WTC11 (cell line): Measurements from ENCODE around the gene ARL10. TPM values are rescaled to one million over a fixed set of nuclear protein-coding genes. Genes with fewer than 3 reads are reported as not detected.

Experiments used
- ATAC-seq: fragments of 200-7000 bp; cut with Tn5 transposase; 2 replicates; pipeline ENCODE4 v1.10.0; 2021; ENCODE audit warnings: mild to moderate bottlenecking, moderate library complexity
- CTCF ChIA-PET: fragments of 300-600 bp; sonication (Branson Sonifier 250); formaldehyde crosslinking; loops from one replicate; lab custom pipeline; 2021; ENCODE audit warnings: antibody characterized with exemption; lab: Charles Lee
- POLR2A ChIA-PET: fragments of 350-600 bp; sonication (Branson Sonifier 250); formaldehyde crosslinking; loops from one replicate; lab custom pipeline; 2021; ENCODE audit warnings: antibody characterized with exemption; lab: Charles Lee
- DNase-seq: peaks from one replicate; pipeline ENCODE4 v3.0.0; 2021; ENCODE audit warnings: low spot score
- H3K27ac Mint-ChIP-seq: 2 replicates; pipeline ENCODE4 v1.8.0; 2021; ENCODE audit warnings: mixed read lengths
- H3K27me3 Mint-ChIP-seq: 2 replicates; pipeline ENCODE4 v1.8.0; 2021; ENCODE audit warnings: low read depth, mild to moderate bottlenecking, moderate library complexity, mixed read lengths
- H3K36me3 Mint-ChIP-seq: 2 replicates; pipeline ENCODE4 v1.8.0; 2021; ENCODE audit warnings: mixed read lengths
- H3K4me1 Mint-ChIP-seq: 2 replicates; pipeline ENCODE4 v1.8.0; 2022; ENCODE audit warnings: mixed read lengths
- H3K4me3 Mint-ChIP-seq: 2 replicates; pipeline ENCODE4 v1.8.0; 2021; ENCODE audit warnings: mild to moderate bottlenecking, moderate library complexity, mixed read lengths
- H3K9me3 Mint-ChIP-seq: 2 replicates; pipeline ENCODE4 v1.8.0; 2021; ENCODE audit warnings: mixed read lengths
- GABPB1 ChIP-seq: sonication (generic); formaldehyde crosslinking; IDR thresholded peaks from 2 replicates; pipeline ENCODE4 v1.8.1; 2023; ENCODE audit warnings: mild to moderate bottlenecking, missing genetic modification reagents
- JAZF1 ChIP-seq: fragments of 250-450 bp; sonication (Bioruptor Pico); IDR thresholded peaks from 2 replicates; pipeline ENCODE4 v1.9.0; 2021; ENCODE audit warnings: moderate library complexity, mild to moderate bottlenecking, inconsistent platforms
- NFATC4 ChIP-seq: fragments of 250-450 bp; sonication (Bioruptor Pico); IDR thresholded peaks from 2 replicates; pipeline ENCODE4 v1.9.0; 2021; ENCODE audit warnings: mild to moderate bottlenecking
- NFYB ChIP-seq: sonication (generic); formaldehyde crosslinking; conservative IDR thresholded peaks from 2 replicates; pipeline ENCODE4 v1.8.0; 2022; ENCODE audit warnings: low read depth, missing genetic modification reagents
- NR3C1 ChIP-seq: sonication (generic); formaldehyde crosslinking; conservative IDR thresholded peaks from 2 replicates; pipeline ENCODE4 v1.8.1; 2023; ENCODE audit warnings: low read depth, mild to moderate bottlenecking, missing genetic modification reagents
- OVOL2 ChIP-seq: fragments of 250-450 bp; sonication (Bioruptor Pico); IDR thresholded peaks from 2 replicates; pipeline ENCODE4 v1.9.0; 2021; ENCODE audit warnings: mild to moderate bottlenecking, borderline replicate concordance
- RORB ChIP-seq: fragments of 250-450 bp; sonication (Bioruptor Pico); IDR thresholded peaks from 2 replicates; pipeline ENCODE4 v1.9.0; 2021; ENCODE audit warnings: mild to moderate bottlenecking
- SMAD3 ChIP-seq: sonication (generic); formaldehyde crosslinking; IDR thresholded peaks from 2 replicates; pipeline ENCODE4 v1.8.0; 2022; ENCODE audit warnings: missing genetic modification reagents, mild to moderate bottlenecking, borderline replicate concordance
- SOX15 ChIP-seq: fragments of 250-450 bp; sonication (Bioruptor Pico); IDR thresholded peaks from 2 replicates; pipeline ENCODE4 v1.9.0; 2021; ENCODE audit warnings: mild to moderate bottlenecking
- TEAD1 ChIP-seq: sonication (generic); formaldehyde crosslinking; IDR thresholded peaks from 2 replicates; pipeline ENCODE4 v1.8.0; 2022; ENCODE audit warnings: mild to moderate bottlenecking, missing genetic modification reagents
- ZNF219 ChIP-seq: sonication (generic); formaldehyde crosslinking; IDR thresholded peaks from 2 replicates; pipeline ENCODE4 v1.8.0; 2023; ENCODE audit warnings: missing genetic modification reagents, mild to moderate bottlenecking, borderline replicate concordance
- ZNF232 ChIP-seq: sonication (generic); formaldehyde crosslinking; IDR thresholded peaks from 2 replicates; pipeline ENCODE4 v1.8.0; 2022; ENCODE audit warnings: mild to moderate bottlenecking, missing genetic modification reagents
- ZNF671 ChIP-seq: fragments of 250-450 bp; sonication (Bioruptor Pico); IDR thresholded peaks from 2 replicates; pipeline ENCODE4 v1.8.0; 2021; ENCODE audit warnings: mild to moderate bottlenecking
- total RNA-seq: library from RNA; stranded (reverse); gene quantifications from 3 replicates; pipeline ENCODE4 v1.2.3, GENCODE V29; 2021
- TF ChIP-seq, protein P1 (sequence below): sonication (generic); formaldehyde crosslinking; IDR thresholded peaks from 2 replicates; pipeline ENCODE4 v1.8.1; 2022; ENCODE audit warnings: mild to moderate bottlenecking, moderate library complexity, missing genetic modification reagents
- TF ChIP-seq, protein P2 (sequence below): fragments of 250-450 bp; sonication (Bioruptor Pico); IDR thresholded peaks from 2 replicates; pipeline ENCODE4 v2.1.2; 2022; ENCODE audit warnings: mild to moderate bottlenecking, moderate library complexity
- TF ChIP-seq, protein P3 (sequence below): sonication (generic); formaldehyde crosslinking; IDR thresholded peaks from 2 replicates; pipeline ENCODE4 v1.8.0; 2023; ENCODE audit warnings: missing genetic modification reagents, mild to moderate bottlenecking, borderline replicate concordance
- TF ChIP-seq, protein P4 (sequence below): sonication (generic); formaldehyde crosslinking; IDR thresholded peaks from 2 replicates; pipeline ENCODE4 v1.8.1; 2023; ENCODE audit warnings: mild to moderate bottlenecking, moderate library complexity, missing genetic modification reagents
- TF ChIP-seq, protein P5 (sequence below): sonication (generic); formaldehyde crosslinking; IDR thresholded peaks from 2 replicates; pipeline ENCODE4 v1.8.0; 2023; ENCODE audit warnings: missing genetic modification reagents
- TF ChIP-seq, protein P6 (sequence below): sonication (generic); formaldehyde crosslinking; IDR thresholded peaks from 2 replicates; pipeline ENCODE4 v1.8.1; 2022; ENCODE audit warnings: mild to moderate bottlenecking, missing genetic modification reagents, moderate library complexity, borderline replicate concordance
- TF ChIP-seq, protein P7 (sequence below): sonication (generic); formaldehyde crosslinking; IDR thresholded peaks from 2 replicates; pipeline ENCODE4 v1.8.0; 2023; ENCODE audit warnings: mild to moderate bottlenecking, missing genetic modification reagents

The ARL10 gene
- total RNA-seq, 1 experiment from 2014 or later: 6.8 TPM

DNA sequence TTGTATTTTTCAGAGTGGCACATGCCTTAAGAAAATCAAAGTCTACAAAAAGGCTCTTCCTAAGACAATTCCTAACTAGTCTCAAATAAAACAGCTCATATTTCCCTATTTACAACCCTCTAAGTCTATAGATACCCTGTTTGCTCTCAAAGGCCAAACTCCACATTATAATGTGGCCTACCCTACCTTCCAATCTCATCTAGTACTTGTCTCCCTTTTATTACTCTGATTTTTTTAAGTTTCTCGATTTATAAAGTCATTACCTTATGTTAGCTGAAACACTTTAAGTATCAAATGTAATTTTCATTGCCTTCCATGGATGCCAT, 23.2 kb upstream of the ARL10 start:
- Mint-ChIP-seq H3K4me1 (no peaks in the 10 kb centered on the region), H3K36me3 (peaks cover 23% of the 10 kb centered on the region), H3K27ac (no peak overlapping the region), H3K4me3 (no peak overlapping the region), H3K27me3 (no peaks in the 10 kb centered on the region), H3K9me3 (no peaks in the 10 kb centered on the region)
- TF ChIP-seq, protein P1, sequence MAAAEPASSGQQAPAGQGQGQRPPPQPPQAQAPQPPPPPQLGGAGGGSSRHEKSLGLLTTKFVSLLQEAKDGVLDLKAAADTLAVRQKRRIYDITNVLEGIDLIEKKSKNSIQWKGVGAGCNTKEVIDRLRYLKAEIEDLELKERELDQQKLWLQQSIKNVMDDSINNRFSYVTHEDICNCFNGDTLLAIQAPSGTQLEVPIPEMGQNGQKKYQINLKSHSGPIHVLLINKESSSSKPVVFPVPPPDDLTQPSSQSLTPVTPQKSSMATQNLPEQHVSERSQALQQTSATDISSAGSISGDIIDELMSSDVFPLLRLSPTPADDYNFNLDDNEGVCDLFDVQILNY (CRISPR knock-in tag): no peak
- no peak for TF ChIP-seq GABPB1 (CRISPR knock-in tag)
- TF ChIP-seq, protein P2, sequence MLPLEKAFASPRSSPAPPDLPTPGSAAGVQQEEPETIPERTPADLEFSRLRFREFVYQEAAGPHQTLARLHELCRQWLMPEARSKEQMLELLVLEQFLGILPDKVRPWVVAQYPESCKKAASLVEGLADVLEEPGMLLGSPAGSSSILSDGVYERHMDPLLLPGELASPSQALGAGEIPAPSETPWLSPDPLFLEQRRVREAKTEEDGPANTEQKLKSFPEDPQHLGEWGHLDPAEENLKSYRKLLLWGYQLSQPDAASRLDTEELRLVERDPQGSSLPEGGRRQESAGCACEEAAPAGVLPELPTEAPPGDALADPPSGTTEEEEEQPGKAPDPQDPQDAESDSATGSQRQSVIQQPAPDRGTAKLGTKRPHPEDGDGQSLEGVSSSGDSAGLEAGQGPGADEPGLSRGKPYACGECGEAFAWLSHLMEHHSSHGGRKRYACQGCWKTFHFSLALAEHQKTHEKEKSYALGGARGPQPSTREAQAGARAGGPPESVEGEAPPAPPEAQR (CRISPR knock-in tag): no peak
- TF ChIP-seq OVOL2 (CRISPR knock-in tag): no peak
- no peak for TF ChIP-seq NFYB
- no peak for TF ChIP-seq ZNF671 (CRISPR knock-in tag)
- TF ChIP-seq, protein P3, sequence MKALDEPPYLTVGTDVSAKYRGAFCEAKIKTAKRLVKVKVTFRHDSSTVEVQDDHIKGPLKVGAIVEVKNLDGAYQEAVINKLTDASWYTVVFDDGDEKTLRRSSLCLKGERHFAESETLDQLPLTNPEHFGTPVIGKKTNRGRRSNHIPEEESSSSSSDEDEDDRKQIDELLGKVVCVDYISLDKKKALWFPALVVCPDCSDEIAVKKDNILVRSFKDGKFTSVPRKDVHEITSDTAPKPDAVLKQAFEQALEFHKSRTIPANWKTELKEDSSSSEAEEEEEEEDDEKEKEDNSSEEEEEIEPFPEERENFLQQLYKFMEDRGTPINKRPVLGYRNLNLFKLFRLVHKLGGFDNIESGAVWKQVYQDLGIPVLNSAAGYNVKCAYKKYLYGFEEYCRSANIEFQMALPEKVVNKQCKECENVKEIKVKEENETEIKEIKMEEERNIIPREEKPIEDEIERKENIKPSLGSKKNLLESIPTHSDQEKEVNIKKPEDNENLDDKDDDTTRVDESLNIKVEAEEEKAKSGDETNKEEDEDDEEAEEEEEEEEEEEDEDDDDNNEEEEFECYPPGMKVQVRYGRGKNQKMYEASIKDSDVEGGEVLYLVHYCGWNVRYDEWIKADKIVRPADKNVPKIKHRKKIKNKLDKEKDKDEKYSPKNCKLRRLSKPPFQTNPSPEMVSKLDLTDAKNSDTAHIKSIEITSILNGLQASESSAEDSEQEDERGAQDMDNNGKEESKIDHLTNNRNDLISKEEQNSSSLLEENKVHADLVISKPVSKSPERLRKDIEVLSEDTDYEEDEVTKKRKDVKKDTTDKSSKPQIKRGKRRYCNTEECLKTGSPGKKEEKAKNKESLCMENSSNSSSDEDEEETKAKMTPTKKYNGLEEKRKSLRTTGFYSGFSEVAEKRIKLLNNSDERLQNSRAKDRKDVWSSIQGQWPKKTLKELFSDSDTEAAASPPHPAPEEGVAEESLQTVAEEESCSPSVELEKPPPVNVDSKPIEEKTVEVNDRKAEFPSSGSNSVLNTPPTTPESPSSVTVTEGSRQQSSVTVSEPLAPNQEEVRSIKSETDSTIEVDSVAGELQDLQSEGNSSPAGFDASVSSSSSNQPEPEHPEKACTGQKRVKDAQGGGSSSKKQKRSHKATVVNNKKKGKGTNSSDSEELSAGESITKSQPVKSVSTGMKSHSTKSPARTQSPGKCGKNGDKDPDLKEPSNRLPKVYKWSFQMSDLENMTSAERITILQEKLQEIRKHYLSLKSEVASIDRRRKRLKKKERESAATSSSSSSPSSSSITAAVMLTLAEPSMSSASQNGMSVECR (CRISPR knock-in tag): no peak
- no peak for TF ChIP-seq NR3C1 (CRISPR knock-in tag)
- TF ChIP-seq JAZF1 (CRISPR knock-in tag): no peak
- TF ChIP-seq, protein P4, sequence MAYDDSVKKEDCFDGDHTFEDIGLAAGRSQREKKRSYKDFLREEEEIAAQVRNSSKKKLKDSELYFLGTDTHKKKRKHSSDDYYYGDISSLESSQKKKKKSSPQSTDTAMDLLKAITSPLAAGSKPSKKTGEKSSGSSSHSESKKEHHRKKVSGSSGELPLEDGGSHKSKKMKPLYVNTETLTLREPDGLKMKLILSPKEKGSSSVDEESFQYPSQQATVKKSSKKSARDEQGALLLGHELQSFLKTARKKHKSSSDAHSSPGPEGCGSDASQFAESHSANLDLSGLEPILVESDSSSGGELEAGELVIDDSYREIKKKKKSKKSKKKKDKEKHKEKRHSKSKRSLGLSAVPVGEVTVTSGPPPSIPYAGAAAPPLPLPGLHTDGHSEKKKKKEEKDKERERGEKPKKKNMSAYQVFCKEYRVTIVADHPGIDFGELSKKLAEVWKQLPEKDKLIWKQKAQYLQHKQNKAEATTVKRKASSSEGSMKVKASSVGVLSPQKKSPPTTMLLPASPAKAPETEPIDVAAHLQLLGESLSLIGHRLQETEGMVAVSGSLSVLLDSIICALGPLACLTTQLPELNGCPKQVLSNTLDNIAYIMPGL (CRISPR knock-in tag): no peak
- no peak for TF ChIP-seq SOX15 (CRISPR knock-in tag)
- TF ChIP-seq SMAD3 (CRISPR knock-in tag): no peak
- no peak for TF ChIP-seq ZNF219 (CRISPR knock-in tag)
- TF ChIP-seq NFATC4 (CRISPR knock-in tag): no peak
- ChIA-PET CTCF (no interaction called here), POLR2A (no interaction called here)
- ATAC-seq (no peak), DNase-seq (no peak)

DNA sequence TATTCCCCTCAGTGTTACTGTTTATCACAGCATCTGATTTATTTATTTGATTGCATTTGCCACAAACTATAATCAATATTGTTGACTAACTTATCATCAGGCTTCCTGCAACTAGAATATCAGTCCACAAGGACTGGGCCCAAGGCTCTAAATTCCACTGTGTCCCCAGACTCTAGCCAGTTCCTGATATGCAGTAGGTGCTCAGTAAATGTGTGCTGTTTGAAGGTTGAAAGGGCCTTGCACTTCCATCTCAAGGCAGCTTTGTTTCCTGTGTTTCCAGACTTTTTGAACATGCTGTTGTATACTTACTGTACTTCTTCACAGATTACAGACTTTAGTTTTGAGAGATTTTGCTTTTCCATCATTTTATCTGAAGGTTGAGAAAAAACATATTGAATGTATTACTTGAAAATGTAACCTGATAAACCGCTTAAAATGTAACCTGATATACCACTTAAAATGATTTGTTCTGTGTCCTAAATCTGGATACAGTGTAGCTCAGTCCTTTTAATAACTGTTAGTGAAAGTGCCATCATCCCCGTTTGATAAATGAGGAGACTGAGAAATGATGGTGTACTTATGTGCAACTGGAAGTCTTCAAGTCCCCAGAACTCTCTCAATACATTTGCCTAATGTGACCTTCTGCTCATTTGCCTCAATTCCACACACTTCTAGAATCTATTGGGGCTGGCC, 22.4 kb upstream of the ARL10 start:
- Mint-ChIP-seq H3K4me3 (no peak overlapping the region), H3K9me3 (no peaks in the 10 kb centered on the region), H3K4me1 (no peaks in the 10 kb centered on the region), H3K27ac (no peak overlapping the region), H3K36me3 (peaks cover 24% of the 10 kb centered on the region), H3K27me3 (no peaks in the 10 kb centered on the region)
- ChIA-PET POLR2A (no interaction called here), CTCF (no interaction called here)
- ATAC-seq: no peak
- no peak for DNase-seq
- TF ChIP-seq TEAD1 (CRISPR knock-in tag) (no peak), RORB (CRISPR knock-in tag) (no peak), SOX15 (CRISPR knock-in tag) (no peak), ZNF232 (no peak), JAZF1 (CRISPR knock-in tag) (no peak), NFATC4 (CRISPR knock-in tag) (no peak)
- TF ChIP-seq, protein P5, sequence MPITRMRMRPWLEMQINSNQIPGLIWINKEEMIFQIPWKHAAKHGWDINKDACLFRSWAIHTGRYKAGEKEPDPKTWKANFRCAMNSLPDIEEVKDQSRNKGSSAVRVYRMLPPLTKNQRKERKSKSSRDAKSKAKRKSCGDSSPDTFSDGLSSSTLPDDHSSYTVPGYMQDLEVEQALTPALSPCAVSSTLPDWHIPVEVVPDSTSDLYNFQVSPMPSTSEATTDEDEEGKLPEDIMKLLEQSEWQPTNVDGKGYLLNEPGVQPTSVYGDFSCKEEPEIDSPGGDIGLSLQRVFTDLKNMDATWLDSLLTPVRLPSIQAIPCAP (CRISPR knock-in tag): no peak
- TF ChIP-seq, protein P6, sequence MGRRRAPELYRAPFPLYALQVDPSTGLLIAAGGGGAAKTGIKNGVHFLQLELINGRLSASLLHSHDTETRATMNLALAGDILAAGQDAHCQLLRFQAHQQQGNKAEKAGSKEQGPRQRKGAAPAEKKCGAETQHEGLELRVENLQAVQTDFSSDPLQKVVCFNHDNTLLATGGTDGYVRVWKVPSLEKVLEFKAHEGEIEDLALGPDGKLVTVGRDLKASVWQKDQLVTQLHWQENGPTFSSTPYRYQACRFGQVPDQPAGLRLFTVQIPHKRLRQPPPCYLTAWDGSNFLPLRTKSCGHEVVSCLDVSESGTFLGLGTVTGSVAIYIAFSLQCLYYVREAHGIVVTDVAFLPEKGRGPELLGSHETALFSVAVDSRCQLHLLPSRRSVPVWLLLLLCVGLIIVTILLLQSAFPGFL (CRISPR knock-in tag): no peak
- TF ChIP-seq, protein P7, sequence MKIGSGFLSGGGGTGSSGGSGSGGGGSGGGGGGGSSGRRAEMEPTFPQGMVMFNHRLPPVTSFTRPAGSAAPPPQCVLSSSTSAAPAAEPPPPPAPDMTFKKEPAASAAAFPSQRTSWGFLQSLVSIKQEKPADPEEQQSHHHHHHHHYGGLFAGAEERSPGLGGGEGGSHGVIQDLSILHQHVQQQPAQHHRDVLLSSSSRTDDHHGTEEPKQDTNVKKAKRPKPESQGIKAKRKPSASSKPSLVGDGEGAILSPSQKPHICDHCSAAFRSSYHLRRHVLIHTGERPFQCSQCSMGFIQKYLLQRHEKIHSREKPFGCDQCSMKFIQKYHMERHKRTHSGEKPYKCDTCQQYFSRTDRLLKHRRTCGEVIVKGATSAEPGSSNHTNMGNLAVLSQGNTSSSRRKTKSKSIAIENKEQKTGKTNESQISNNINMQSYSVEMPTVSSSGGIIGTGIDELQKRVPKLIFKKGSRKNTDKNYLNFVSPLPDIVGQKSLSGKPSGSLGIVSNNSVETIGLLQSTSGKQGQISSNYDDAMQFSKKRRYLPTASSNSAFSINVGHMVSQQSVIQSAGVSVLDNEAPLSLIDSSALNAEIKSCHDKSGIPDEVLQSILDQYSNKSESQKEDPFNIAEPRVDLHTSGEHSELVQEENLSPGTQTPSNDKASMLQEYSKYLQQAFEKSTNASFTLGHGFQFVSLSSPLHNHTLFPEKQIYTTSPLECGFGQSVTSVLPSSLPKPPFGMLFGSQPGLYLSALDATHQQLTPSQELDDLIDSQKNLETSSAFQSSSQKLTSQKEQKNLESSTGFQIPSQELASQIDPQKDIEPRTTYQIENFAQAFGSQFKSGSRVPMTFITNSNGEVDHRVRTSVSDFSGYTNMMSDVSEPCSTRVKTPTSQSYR: no peak
- TF ChIP-seq, protein P2 (CRISPR knock-in tag): no peak
